Measurements from ENCODE around the gene TIMP2.
"Not testable (repeated sequence)": the region's sequence is repeated elsewhere in the genome, so short reads cannot be mapped to it uniquely, and the experiment has no call there.

TIMP2 gene

DNA sequence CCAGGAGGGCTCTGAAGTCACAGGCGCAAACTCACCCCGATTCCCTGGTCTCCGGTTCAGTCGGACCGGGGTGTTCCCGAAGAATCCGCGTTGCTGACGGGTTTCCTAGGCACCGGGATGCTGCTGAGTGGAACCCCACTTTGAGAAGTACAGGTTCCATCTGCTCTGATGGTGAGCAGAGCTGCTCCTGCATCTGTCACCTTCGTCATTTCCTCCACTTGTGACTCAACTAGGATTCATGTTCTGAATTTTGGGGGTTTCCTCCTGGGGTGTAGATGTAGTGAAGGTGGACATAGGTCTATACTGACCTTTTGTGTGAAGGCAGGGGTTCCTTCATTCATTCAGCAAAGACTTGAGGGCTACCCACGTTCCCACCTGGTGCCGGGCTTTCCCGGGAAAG lies 29.5 kb upstream of the TIMP2 start:
- no peak for DNase-seq

DNA sequence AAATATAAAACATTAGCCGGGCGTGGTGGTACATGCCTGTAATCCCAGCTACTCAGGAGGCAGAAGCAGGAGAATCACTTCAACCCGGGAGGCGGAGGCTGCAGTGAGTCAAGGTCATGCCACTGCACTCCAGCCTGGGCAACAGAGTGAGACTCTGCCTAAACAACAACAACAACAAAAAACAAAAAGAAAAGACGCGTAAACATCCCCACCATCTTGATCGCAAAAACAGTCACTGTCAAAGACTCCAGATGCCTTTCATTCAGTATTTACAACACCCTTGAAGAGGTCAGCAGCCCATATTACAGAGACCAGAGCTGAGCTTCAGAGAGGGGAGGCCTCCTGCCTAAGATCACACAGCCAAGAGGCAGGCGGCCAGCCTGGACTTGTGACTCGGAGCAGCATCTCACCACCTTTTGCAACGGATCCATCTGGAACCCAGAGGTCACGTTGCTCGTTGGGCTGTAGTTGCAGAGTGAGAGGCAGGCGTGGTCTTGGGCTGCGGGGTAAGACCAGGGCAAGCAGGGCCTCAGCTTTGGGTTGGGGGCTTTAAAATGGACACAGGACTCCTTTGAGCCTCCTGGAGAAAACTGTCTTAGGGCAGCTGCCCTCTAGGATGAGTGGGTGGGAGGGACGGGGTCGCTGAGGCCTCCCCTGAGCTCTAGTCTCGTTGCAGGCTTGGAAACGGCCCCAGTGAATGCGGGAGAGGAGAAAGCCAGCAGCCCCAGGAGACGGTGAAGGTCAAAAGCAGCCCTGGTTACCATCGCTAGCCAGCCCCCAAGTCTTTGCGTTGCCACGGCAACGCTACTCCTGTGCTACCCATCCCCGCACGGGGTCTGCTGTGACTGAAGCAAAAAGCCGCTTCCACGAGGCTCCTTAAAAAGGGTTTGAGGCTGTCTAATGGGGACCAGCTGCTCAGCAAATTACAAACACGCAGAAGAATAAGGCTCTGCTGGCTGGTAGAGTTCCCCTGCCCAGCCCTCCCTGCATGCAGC lies 28.5 kb upstream of the TIMP2 start:
- DNase-seq = no peak

DNA sequence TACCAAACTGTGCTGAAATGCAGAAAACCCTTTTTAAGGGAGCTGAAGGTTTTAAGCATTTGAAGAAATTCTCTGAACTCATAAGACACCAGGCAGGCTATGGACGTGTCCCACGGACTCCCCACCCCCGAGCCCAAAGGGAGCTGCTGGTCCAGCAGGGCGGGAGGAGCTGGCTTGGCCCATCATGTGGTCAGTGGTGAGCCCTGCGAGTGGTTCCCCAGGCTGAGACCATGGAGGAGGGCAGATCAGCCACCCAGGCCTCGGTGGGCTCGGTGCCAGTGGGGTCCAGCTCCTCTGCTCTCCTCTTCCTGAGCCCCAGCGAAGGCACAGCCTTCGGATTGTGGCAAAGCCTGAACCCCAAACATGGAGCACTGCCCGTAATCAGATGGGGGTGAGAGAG lies 27.5 kb upstream of the TIMP2 start:
- no peak for DNase-seq

DNA sequence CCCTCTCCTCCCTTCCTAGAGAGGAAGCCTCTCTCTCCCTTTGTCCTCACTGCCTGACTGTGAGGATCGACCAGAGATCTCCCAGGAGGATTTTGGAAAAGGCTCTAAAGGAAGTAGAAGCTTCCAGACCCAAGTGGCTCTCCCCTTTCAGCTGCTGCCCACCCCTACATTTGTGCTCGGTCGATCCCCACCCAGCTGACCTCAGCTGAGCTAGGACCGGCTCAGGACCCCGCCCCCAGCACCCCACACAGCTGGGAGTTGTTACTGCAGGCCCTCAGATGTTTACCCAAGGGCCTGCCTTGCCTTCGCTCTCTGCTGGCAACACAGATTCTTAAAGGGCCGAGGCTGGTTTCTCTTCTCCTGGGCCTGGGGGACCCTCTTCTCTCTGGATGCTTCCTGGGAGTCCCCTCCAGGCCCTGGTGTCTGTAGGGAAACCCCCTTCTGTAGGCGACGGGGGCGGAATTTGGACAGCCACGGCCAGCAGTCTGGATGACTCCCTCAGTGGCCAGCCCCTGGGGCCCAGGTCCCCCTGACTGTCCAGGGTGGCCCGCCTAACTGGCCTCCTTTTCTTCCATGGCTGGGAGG lies 26.9 kb upstream of the TIMP2 start:
- no peak for DNase-seq

DNA sequence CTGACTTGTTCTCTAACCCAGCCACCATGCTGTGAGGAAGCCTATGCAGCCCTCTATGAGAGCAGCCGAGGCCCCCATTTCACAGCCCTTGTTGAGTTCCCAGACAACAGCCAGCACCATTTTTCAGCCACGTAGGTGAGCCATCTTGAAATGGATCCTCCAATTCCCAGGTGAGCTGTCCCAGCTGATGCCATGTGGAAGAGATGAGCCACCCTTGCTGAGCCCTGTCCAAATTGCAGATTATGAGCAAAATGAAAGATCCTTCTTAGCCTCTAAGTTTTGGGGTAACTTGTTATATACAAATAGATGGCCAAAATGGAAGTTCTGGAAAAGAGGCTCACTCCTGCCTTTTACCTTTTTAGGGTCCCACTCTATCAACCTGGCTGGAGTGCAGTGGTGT lies 25.7 kb upstream of the TIMP2 start:
- DNase-seq = no peak

DNA sequence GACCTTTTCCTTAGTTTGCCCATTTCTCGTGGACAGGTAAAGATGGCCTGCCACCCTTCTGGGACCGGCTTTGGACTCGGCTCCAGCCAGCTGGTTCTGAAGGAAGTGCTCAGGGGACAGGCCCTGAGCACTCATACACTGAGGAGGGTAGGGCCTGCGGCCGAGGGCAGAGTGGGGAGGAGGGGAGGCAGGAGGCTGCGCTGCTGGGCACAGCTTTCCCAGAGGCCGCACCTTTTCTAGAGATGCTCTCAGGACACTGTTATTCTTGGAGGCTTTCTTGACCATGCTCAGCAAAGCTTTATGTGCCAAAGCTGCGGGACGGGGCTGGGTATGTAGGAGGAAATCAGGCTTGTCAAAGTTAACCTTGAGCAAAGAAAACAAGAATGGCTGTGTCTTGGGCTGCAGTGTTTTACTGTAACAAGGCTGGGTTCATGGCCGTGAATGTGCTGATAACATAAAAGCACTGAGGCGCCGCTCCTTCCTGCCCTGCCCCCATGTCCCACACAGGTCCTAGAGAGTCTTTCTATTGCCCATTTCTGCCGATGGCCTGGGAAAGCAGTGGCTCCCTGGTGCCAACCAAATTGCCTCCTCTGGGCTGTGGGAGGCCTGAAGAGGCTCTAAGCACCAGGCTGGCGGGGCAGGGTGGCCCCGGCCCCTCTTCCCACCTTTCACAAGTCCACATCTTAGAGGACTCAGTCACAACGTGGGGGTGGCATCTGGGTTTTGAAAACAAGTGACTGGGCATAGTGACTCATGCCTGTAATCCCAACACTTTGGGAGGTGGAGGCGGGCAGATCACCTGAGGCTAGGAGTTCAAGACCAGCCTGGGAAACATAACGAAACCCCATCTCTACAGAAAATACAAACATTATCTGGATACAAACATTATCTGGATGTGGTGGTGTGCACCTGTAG lies 22.3 kb upstream of the TIMP2 start:
- DNase-seq = no peak

DNA sequence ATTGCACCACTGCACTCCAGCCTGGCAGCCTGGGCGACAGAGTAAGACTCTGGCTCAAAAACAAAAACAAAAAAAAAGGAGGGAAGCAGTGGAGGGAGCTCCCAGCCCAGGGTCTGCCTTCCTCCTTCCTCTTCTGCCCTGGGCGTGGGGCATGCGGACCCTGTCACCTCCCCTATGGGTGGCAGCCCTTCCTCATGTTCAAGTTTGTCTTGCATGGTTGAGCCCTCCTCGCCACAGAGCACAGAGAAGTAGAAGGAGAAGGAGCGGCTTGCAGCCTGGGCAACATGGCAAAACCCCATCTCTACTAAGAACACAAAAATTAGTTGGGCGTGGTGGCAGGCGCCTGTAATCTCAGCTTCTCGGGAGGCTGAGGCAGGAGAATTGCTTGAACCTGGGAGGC lies 21.4 kb upstream of the TIMP2 start:
- DNase-seq = no peak

DNA sequence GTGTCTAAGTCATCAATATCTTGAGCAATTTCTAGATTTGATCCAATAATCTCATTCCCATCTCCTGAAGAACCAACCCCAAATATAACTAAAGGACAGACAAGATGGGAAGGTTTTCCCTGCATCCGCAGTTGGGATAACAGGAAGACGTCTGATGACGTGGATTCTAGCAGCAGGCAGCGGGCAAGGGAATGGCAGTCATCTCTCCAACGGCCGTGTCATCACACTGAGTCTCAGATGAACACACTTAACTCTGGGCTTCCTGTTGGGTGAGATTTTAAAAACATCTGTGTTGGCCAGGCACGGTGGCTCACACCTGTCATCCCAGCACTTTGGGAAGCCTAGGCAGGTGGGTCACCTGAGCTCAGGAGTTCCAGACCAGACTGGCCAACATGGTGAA lies 20.9 kb upstream of the TIMP2 start:
- no peak for DNase-seq

DNA sequence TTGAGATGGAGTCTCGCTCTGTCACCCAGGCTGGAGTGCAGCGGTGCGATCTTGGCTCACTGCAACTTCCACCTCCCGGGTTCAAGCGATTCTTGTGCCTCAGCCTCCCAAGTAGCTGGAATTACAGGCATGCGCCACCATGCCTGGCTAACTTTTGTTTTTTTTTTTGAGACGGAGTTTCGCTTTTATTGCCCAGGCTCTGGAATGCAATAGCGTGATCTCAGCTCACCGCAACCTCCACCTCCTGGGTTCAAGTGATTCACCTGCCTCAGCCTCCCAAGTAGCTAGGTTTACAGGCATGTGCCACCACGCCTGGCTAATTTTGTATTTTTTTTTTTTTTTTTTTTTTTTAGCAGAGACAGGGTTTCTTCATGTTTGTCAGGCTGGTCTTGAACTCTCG lies 20.3 kb upstream of the TIMP2 start:
- DNase-seq = not testable (repeated sequence)

DNA sequence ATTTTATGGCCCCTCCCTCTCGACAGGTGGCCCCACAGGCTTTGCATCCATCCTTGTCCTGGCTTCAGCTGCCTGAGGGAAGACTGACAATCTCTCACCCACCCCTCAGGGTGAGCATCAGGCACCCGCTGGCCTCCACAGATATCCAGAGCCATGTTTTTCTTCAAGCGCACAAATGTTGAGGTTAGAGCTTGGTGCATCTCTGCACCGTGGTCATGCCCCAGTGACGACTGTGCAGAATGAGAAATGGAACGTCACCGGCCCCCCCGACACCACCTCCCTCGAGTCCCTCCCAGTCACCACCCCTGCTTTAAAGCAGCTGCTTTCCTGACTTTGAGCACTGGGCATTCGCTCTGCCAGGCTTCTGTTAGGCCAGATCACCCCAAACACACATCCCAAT lies 19.8 kb upstream of the TIMP2 start:
- DNase-seq = no peak

DNA sequence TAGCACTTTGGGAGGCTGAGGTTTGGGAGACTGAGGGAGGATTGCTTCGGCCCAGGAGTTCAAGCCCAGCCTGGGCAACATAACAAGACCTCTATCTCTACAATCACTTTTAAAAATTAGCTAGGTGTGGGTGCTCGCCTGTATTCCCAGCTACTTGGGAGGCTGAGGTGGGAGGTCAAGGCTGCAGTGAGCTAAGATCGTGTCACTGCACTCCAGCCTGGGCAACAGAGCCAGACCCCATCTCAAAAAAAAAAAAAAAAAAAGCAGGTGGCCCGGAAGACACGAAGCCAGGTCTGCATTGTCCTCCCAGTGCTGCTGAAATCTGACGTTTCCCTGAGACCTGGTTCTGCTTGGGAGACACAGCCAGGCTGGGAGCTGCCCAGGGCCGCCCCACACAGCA lies 18.8 kb upstream of the TIMP2 start:
- DNase-seq = no peak

DNA sequence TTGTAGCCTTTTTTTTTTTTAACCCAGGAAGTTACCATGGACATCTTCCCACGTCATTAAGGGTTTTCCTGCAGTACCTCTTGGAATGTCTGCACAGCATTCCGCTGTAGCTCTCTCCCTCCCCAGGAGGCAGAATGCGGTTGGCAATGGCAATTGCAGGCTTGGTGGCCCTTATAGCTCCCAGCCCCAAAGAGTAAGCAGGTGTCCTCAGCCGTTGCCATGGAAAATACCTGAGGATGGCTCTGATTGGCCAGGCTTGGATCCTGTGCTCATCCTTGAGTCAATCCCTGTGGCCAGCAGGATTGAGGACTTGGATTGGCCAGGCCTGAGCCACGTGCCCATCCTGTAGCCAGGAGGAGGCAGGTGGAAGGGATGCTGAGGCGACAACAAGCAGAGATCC lies 15.5 kb upstream of the TIMP2 start:
- no peak for DNase-seq

DNA sequence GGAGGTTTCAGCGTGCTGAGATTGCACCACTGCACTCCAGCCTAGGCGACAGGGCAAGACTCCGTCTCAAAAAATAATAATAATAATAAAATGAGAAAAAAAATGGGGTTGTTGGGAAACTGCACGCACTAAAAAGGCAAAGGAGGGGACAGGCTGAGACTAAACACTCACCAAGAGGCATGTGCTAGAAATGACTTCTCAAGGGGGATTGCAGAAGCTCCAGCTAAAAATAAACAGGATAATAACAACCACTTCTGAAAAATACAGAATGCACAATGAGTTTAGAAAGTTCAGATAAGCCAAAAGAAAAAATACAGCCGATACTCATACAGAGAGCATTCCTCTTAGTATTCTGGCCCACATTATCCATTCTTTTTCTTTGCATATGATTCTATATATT lies 15.1 kb upstream of the TIMP2 start:
- no peak for DNase-seq

DNA sequence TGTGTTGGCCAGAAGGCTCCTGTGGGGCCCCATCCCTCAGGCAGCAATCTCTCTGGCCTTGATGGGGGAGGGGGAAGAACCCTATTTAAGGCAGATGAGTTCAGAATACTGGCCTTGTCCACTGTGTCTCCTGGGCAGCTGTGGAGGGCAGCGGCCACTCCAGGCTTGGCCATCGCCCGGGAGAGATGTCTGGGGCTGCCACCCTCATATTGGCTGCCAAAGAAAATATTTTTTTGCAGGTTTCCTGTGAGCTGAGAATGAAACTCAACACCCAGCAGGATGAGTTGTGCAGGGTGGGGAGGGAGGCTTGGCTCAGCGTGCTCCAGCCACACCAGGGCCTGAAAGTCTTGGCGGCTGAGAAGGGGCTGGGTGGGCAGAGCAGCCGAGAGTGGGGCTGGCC lies 14.4 kb upstream of the TIMP2 start:
- no peak for DNase-seq

DNA sequence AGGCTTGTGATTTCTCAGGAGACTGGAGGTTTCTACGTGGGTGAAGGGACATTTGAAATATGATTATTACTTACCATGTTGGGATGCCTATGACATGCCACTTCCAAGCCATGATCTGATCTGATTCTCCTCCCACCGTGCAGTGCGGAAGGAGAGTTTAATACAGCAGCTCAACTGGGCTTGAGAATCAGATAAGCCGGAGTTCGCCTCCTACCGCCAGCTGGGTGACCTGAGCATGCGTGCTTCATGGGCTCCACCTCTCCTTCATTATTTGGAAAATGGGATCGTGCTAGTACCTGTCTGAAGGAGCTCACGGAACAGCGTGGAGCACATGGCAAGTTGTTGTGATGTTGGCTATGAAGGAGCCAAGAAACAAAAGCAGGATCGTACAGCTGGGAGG lies 12.4 kb upstream of the TIMP2 start:
- no peak for DNase-seq

DNA sequence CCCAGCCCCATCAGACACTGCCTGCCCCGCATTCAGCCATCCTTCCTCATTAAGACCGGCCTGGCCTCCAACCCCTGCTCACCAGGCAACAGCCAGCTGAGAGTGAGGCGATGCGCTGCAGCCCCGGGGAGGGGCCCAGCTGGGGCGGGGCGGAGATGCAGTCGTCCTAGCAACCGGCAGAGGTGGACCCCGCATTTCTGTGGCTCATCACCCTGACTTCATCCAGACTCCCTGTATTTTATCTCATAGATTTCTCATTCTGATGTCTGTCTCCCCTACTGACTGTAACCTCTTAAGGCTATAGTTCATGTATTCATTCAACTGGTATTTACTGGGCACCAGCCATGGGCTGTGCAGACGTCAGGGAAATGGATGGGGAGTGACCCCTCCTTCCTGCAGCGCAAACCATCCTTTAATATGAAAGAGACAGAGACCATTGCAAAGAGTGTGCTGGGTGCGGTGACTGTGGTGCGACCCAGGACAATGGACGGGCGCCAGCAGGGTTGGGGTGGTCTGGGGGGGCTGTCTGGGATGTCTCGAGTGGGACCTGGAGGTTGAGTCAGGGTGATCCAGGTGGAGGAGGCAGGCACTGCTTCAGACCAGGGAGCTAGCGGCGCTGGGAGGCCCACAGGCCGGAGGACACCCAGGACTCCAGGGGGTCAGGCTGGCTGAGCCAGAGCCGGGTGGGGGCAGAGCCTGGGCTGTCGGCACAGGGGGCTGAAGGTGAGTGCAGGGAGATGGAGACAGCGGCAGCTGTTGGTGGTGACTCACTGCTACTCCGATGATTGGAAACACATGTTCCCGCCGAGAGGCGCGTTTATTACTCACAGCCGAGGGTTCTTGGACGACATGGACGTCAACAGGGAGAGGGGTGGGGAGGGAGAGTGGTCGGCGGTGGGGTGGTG lies 10.5 kb upstream of the TIMP2 start:
- DNase-seq = no peak

DNA sequence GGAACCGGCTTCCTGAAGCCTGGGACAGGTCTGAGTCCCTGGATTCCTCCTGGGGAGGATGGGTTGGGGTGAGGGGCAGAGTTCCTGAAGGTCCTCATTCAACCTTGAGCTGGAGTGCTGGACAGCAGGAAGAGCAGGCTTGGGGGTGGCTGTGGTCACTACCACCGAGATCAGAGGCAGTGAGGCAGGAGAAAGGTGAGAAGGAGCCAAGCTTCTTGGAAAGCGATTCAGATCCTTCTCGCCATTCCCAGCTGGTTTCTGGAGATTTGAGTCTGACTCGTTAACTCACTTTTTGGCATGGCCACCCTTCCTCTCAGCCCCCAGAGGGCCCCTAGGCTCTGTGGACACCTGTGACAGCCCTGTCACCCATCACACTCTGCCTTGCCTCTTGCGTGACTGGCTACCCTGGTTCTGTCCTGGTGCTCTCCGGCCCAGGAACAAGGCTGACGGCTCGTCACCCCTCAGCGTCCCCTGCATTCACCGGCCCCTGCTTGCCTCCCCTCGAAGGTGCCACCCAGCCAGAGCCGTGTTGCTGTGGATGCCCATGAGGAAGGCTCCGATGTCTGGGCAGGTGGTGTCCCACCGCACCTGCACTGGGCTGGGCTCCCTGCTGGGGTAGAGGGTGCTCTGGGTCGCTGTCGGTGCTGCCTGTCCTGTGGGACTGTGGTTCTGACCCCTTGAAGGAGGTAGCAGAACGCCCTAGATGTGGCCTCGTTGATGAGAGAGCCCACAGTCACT lies 9.7 kb upstream of the TIMP2 start:
- DNase-seq = no peak

DNA sequence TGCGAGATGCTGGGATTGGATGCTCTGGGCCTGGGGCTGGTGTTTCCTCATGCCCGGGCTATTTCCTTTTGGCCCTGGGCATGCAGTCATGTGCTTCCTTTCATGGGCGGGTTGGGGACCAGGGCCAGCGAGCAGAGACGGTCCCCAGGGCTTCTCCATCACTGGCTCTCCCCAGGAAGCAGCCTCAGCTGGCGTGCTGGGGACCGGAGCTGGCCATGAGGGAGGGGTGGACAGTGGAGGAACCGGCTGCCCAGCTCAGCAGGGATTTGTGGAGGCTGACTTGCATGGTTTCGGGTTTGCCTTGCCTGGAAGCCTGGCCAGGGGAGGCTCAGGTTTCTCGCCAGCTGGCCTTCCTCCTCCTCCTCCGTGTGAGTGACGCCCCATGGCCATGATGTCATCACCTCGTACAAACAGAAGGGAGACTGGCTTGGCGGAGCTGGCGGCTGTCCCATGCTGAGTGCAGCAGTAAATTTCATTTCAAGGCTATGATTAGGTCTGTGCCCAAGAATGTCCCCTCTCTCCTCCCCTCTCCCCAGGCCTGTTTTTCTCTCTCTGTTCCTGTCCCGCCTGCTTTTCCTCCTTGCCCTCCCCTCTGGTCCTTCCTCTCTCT lies 8.9 kb upstream of the TIMP2 start:
- peak; percentile 91 for DNase-seq

DNA sequence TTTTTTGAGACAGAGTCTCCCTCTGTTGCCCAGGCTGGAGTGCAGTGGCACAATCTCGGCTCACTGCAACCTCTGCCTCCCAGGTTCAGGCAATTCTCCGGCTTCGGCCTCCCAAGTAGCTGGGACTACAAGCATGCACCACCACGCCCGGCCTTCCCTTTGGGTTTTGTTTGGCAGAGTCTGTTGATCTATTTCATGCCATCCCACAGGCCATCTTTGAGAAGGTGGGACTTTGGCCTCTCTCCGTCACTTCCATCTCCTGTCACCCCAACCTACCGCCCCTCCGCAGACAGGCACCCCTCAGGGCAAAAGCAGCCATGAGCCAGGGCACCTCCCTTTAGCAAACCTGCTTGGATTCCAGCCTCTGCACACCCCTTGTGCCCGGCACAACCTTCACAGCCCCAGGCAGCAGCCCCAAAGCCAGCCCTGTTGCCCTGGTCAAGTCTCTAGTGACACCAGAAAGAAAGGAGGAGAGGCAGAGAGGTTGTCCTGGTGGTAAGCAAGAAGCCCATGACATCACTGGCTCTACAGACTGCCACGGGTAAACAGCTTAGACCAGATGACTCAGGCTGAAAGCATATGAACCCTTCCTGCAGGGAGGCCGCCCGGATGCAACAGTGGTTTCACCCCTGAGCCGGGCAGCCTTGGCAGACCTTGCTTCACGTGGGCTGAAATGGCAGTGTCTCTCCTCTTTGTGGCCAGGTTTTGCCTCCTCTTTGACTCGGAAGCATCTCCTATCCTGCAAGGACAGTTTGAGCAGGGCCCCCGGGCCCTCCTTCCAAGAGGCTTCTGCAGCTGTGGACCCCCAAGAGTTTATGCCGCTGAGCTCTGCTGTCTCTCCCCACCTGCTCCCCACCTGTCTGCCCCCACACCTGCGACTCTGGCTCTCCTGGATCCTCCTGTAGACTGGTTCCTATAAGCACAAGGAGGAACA lies 8.1 kb upstream of the TIMP2 start:
- no peak for DNase-seq

All from NCI-H2107 (cell line).